ENCODE data around the gene IL1RAP. TPM values are rescaled to one million over a fixed set of nuclear protein-coding genes. Genes with fewer than 3 reads are reported as not detected.
A peak's percentile ranks its signal among the peaks of the same experiment; 100 is the strongest.

Gene IL1RAP
- total and polyA plus RNA-seq, 8 donors: 20.1 to 32.5 (median 21.0) TPM

DNA sequence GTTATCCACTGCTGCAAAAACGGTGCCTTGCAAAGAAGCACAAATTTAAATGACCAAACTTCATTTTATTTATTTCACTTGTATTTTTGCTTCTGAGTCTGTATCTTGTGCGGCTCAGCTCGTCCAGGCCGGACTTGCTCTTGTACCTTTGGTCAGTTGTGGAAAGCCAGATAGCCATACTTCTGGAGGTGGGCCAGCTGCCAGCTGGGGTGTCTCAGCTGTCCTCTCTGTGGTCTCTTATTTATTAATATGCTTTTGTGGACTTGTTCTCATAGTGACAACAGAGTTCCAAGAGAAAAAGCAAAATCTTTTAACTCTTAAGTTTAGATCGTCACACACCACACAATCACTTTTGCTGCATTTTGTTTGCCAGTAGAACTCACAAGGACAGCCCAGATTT, 87.7 kb downstream of the IL1RAP start:
- intact Hi-C loops (cut with DNase I): no loop called here
- Histone ChIP-seq H3K36me3 (peaks cover 0 to 19% of the 10 kb centered on the region in 2 donors), H3K4me1 (peaks cover 5 to 8% of the 10 kb centered on the region in 2 donors), H3K4me3 (no peak overlapping the region), H3K9me3 (no peaks in the 10 kb centered on the region), H3K27ac (no peak overlapping the region), H3K27me3 (no peaks in the 10 kb centered on the region)
- TF ChIP-seq, protein P1, sequence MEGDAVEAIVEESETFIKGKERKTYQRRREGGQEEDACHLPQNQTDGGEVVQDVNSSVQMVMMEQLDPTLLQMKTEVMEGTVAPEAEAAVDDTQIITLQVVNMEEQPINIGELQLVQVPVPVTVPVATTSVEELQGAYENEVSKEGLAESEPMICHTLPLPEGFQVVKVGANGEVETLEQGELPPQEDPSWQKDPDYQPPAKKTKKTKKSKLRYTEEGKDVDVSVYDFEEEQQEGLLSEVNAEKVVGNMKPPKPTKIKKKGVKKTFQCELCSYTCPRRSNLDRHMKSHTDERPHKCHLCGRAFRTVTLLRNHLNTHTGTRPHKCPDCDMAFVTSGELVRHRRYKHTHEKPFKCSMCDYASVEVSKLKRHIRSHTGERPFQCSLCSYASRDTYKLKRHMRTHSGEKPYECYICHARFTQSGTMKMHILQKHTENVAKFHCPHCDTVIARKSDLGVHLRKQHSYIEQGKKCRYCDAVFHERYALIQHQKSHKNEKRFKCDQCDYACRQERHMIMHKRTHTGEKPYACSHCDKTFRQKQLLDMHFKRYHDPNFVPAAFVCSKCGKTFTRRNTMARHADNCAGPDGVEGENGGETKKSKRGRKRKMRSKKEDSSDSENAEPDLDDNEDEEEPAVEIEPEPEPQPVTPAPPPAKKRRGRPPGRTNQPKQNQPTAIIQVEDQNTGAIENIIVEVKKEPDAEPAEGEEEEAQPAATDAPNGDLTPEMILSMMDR (IDR thresholded peaks at IDR 0.05): no peak
- DNase-seq (peak in 2 of 4 donors; percentile 29 to 44), ATAC-seq (no peak)

DNA sequence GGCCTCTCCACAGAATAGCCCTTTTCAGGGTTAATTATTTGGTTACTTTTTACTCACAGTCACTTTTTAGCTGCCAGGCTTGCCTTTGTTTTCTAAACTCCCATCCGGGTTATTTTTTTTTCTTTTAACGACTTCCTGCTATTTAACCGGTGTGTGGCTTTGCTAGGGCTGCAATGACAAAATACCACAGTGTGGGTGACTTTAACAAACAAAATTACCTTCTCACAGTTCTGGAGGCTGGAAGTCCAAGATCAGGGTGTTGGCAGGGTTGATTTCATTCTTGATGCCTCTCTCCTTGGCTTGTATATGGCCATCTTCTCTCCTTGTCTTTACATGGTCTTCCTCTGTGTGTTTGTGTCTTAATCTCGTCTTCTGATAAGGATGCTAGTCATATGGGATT, 91.5 kb downstream of the IL1RAP start:
- Histone ChIP-seq H3K27ac (no peak overlapping the region), H3K36me3 (peaks cover 0 to 22% of the 10 kb centered on the region in 2 donors), H3K4me1 (peaks cover 0 to 5% of the 10 kb centered on the region in 2 donors), H3K9me3 (no peaks in the 10 kb centered on the region), H3K4me3 (no peak overlapping the region), H3K27me3 (no peaks in the 10 kb centered on the region)
- DNase-seq (no peak), ATAC-seq (no peak)
- TF ChIP-seq, protein P1 (IDR thresholded peaks at IDR 0.05): no peak
- intact Hi-C loops (cut with DNase I): no loop called here

DNA sequence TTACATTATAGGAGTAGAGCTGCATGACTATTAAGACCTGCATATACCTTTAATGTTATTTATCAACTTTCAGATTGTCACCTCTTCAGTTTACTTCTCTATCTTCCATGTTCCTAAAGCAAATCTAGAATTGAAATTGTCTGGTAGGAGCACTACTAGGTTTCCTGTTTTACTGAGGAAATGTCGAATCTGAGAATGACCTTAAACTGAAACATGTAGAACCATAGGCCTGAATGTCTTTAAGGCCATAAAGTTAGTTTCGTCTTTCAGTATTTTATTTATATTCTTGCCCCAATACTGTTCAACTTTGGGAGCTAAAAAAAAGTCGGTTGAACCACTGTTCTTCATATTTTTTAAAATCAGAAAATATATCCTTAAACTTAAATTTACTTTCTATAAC, 92.7 kb downstream of the IL1RAP start:
- Histone ChIP-seq H3K36me3 (peaks cover 0 to 26% of the 10 kb centered on the region in 2 donors), H3K9me3 (no peaks in the 10 kb centered on the region), H3K27ac (no peak overlapping the region), H3K4me3 (no peak overlapping the region), H3K4me1 (peaks cover 0 to 5% of the 10 kb centered on the region in 2 donors), H3K27me3 (no peaks in the 10 kb centered on the region)
- ATAC-seq (no peak), DNase-seq (no peak)
- intact Hi-C loops (cut with DNase I): no loop called here
- TF ChIP-seq, protein P1 (IDR thresholded peaks at IDR 0.05): no peak

DNA sequence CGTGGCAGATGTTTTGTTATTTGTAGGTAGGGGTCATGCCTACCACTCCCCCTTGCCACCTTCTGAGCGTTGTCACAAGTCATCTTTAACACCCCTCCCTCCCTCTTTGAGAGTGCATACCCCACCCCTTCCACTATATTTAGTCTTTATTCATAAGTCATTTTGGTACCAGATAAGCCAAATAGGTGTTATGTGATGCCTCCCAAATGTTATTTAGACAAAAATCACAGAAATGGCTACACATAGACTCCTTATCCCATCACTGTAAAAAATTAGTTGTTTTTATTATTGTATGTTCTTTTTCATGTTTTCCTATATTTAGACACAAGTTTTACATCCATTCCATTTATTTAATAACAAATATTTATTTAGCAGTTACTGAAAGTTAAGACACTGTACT, 93.1 kb downstream of the IL1RAP start:
- DNase-seq: peak in 2 of 4 donors; percentile 36 to 37
- TF ChIP-seq, protein P1 (IDR thresholded peaks at IDR 0.05): no peak
- intact Hi-C loops (cut with DNase I): no loop called here
- Histone ChIP-seq H3K9me3 (no peaks in the 10 kb centered on the region), H3K27ac (no peak overlapping the region), H3K36me3 (peaks cover 0 to 26% of the 10 kb centered on the region in 2 donors), H3K4me1 (peaks cover 0 to 5% of the 10 kb centered on the region in 2 donors), H3K4me3 (no peak overlapping the region), H3K27me3 (no peaks in the 10 kb centered on the region)
- ATAC-seq: no peak

DNA sequence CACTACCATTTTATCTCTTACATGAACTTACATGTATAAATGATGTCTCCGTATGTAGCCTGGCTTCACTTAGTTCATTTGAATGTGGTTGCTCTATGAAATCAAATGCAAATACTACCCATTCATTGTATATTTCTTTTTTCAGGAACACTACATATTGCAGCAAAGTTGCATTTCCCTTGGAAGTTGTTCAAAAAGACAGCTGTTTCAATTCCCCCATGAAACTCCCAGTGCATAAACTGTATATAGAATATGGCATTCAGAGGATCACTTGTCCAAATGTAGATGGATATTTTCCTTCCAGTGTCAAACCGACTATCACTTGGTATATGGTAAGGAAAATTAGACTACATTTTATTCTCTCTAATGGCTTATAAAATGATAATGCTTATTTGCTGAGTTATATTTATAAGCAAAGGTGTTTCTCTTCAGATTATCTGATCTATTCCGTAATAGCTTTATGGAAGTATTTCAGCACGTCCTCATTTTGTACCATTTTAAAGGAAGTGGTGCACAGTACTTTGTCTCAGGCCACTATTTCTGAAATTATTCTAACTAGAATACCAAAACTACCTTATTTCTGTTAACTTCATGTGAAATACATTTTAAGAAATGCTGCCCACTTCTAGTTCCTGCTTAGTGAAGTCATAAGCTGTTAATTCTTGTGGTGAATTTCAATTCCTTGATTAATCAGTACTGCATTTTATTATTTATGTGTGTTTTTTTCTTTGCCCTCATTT, 95.1 kb downstream of the IL1RAP start:
- intact Hi-C loops (cut with DNase I): no loop called here
- Histone ChIP-seq H3K27me3 (no peaks in the 10 kb centered on the region), H3K4me1 (peaks cover 0 to 8% of the 10 kb centered on the region in 2 donors), H3K27ac (no peak overlapping the region), H3K36me3 (peaks cover 0 to 21% of the 10 kb centered on the region in 2 donors), H3K9me3 (no peaks in the 10 kb centered on the region), H3K4me3 (no peak overlapping the region)
- peak in 2 of 4 donors; percentile 40 to 52 for DNase-seq
- TF ChIP-seq, protein P1 (IDR thresholded peaks at IDR 0.05): no peak
- no peak for ATAC-seq

All from left lung (tissue), 10 donors.